MCF 10A (cell line): ENCODE data around the gene SEPTIN12. TPM values are rescaled to one million over a fixed set of nuclear protein-coding genes. Genes with fewer than 3 reads are reported as not detected.

Source experiments
- BruUV-seq: library from RNA; stranded (reverse); fragments of 400-500 nt; replicated peaks from 2 replicates; lab custom pipeline; 2021; lab: Mats Ljungman, UMichigan
- CTCF ChIA-PET: fragments of 300-600 bp; sonication (Branson Sonifier 250); formaldehyde crosslinking; extraction: SDS; loops from one replicate; lab custom pipeline; 2021; ENCODE audit warnings: antibody characterized with exemption, inconsistent platforms; lab: Yijun Ruan, JAX
- POLR2A ChIA-PET: fragments of 300-600, 350-650 bp; sonication (Branson Sonifier 250); formaldehyde crosslinking; extraction: SDS; loops from one replicate; lab custom pipeline; 2020; ENCODE audit warnings: antibody characterized with exemption, inconsistent platforms; lab: Yijun Ruan, JAX
- DNase-seq: peaks from one replicate; pipeline ENCODE4 v3.0.0-alpha.2; 2018; ENCODE audit not compliant: unreplicated experiment
- H3K27ac Mint-ChIP-seq: one replicate; pipeline ENCODE4 v1.8.0; 2022; ENCODE audit warnings: mild to moderate bottlenecking, low read depth, mixed read lengths; ENCODE audit not compliant: unreplicated experiment
- H3K27me3 Mint-ChIP-seq: one replicate; pipeline ENCODE4 v1.8.0; 2022; ENCODE audit warnings: mixed read lengths; ENCODE audit not compliant: insufficient read depth, unreplicated experiment
- H3K36me3 Mint-ChIP-seq: one replicate; pipeline ENCODE4 v1.8.0; 2022; ENCODE audit warnings: mild to moderate bottlenecking, moderate library complexity, mixed read lengths; ENCODE audit not compliant: insufficient read depth, unreplicated experiment
- H3K4me1 Mint-ChIP-seq: one replicate; pipeline ENCODE4 v1.8.0; 2022; ENCODE audit warnings: mixed read lengths; ENCODE audit not compliant: insufficient read depth, unreplicated experiment
- H3K4me3 Mint-ChIP-seq: one replicate; pipeline ENCODE4 v1.8.0; 2022; ENCODE audit warnings: mild to moderate bottlenecking, moderate library complexity, mixed read lengths; ENCODE audit not compliant: unreplicated experiment
- H3K9me3 Mint-ChIP-seq: one replicate; pipeline ENCODE4 v1.8.0; 2022; ENCODE audit warnings: mixed read lengths; ENCODE audit not compliant: unreplicated experiment
- CTCF ChIP-seq: fragments of 200-600 bp; IDR thresholded peaks from one replicate; pipeline ENCODE4 v1.8.0; 2022; ENCODE audit warnings: antibody characterized with exemption, mild to moderate bottlenecking; ENCODE audit not compliant: unreplicated experiment
- intact Hi-C: fragments of 100-400 bp; cut with micrococcal nuclease; formaldehyde crosslinking; loops from 2 replicates; pipeline ENCODE4 v1.14.1; 2022
- total RNA-seq: library from RNA; stranded (reverse); gene quantifications from 2 replicates; pipeline ENCODE4 v1.2.3, GENCODE V29; 2022

Gene SEPTIN12
- total RNA-seq, 1 experiment from 2014 or later, result not detected

DNA sequence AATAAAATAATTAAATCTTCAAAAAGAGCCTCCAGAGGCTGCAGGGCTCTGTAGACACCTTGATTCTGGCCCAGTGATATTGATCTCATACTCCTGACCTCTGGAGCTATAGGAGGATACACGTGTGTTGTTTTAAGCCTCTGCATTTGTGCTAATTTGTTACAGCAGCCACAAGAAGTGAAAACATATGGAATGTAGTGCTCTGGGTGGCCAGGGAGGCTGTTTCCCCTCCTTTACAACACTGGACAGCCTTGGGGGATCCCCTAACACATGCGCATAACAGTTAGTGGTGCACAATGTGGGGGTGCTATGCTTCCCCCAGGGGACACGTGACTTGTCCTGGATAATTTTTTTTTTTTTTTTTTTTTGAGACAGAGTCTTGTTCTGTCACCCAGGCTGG, 16.5 kb downstream of the SEPTIN12 start:
- no peaks in the 10 kb centered on the region for H3K27me3 Mint-ChIP-seq
- H3K4me1 Mint-ChIP-seq, result peaks cover 5% of the 10 kb centered on the region
- no peak overlapping the region for H3K27ac Mint-ChIP-seq
- no peaks in the 10 kb centered on the region for H3K9me3 Mint-ChIP-seq
- POLR2A ChIA-PET, result no interaction called here
- intact Hi-C loops, result no loop called here
- no TSS peak for BruUV-seq
- TF ChIP-seq CTCF, result no peak
- DNase-seq, result no peak
- CTCF ChIA-PET, result interaction anchor here (0.7 kb wide), 1 partner anchor 293 kb away, joined by 6 read pairs; no protein-coding TSS in a partner anchor
- H3K36me3 Mint-ChIP-seq, result peaks cover 4% of the 10 kb centered on the region
- no peak overlapping the region for H3K4me3 Mint-ChIP-seq

- TF ChIP-seq CTCF, result no peak
- Mint-ChIP-seq H3K9me3 (no peaks in the 10 kb centered on the region), H3K27me3 (no peaks in the 10 kb centered on the region), H3K27ac (no peak overlapping the region), H3K36me3 (peaks cover 10% of the 10 kb centered on the region), H3K4me1 (peaks cover 5% of the 10 kb centered on the region), H3K4me3 (peak overlapping the region; percentile 90)
- BruUV-seq, result no TSS peak
- CTCF ChIA-PET, result interaction anchor here (0.6 to 1.2 kb wide), 2 partner anchors 35 to 43 kb away, joined by 3 to 4 read pairs; partner anchors contain the start of genes ANKS3 and DNAAF8
- no peak for DNase-seq
- intact Hi-C loops, result loop anchor here (2.0 kb wide), 1 partner anchor 78 kb away; the partner anchor contains the start of genes GLYR1 and UBN1
- POLR2A ChIA-PET, result interaction anchor here (1.0 to 4.8 kb wide), 13 partner anchors 24 to 265 kb away, joined by 3 to 64 read pairs (median 7); partner anchors contain the start of genes ANKS3, DNAAF8, GLYR1 and NAGPA
These were observed 18.9 kb downstream of the SEPTIN12 start for GRCh38 chr16:4769306-4769638.

DNA sequence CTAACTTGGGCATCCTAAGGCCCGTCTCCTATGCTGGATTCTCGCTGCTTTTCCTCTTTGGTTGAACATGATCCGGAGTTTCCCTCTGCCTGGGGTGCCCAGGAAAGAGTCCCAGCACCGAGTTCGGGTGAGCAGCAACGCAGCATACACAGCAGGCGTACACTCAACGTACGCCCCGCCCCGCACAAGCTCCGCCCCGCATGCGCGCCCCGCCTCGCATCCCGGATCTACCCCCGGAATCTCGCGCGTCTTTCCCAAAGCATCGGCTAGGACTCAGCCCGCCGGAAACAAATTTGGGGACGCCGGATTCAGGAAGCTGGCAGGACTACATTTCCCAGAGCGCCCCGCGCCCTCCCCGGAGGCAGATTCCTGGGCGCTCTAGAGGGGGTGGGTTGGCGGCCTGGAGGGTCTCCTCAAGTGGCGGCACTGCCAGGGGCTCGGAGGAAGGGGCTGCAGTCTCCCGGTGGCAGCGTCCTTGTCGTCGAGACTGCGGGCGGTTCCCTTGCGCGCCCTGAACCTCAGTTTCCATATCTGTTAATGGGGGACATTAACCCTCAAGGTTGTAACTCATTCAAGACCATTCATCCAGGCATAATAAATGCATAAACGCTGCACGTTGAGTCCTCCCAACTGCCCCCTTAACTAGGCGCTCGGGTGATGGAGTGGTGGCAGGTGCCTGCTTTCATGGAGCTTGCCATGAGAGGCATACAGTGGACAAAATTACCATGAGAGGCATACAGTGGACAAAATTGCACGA, 19.4 kb downstream of the SEPTIN12 start:
- ChIA-PET POLR2A (interaction anchor here (0.6 to 4.8 kb wide), 27 partner anchors 9 to 330 kb away, joined by 3 to 64 read pairs (median 4); partner anchors contain the start of genes ANKS3, DNAAF8, GLYR1 and NAGPA), CTCF (interaction anchor here (0.6 to 1.2 kb wide), 4 partner anchors 32 to 149 kb away, joined by 3 to 4 read pairs (median 3); partner anchors contain the start of genes ANKS3 and DNAAF8)
- H3K27ac Mint-ChIP-seq, result peak overlapping the region; percentile 95
- peaks cover 15% of the 10 kb centered on the region for H3K36me3 Mint-ChIP-seq
- BruUV-seq, result no TSS peak
- TF ChIP-seq CTCF, result no peak
- intact Hi-C loops, result loop anchor here (1.0 to 2.0 kb wide), 2 partner anchors 78 to 188 kb away; partner anchors contain the start of genes GLYR1 and UBN1
- DNase-seq, result peak; percentile 97
- peaks cover 5% of the 10 kb centered on the region for H3K4me1 Mint-ChIP-seq
- H3K27me3 Mint-ChIP-seq, result no peaks in the 10 kb centered on the region
- H3K9me3 Mint-ChIP-seq, result no peaks in the 10 kb centered on the region
- H3K4me3 Mint-ChIP-seq, result peak overlapping the region; percentile 90
